Colonic mucosa (tissue), 4 donors: ENCODE results near the gene HTATIP2. TPM values are rescaled to one million over a fixed set of nuclear protein-coding genes. Genes with fewer than 3 reads are reported as not detected.
A peak's percentile ranks its signal among the peaks of the same experiment; 100 is the strongest.

ENCODE experiments used
- DNase-seq: peaks from one replicate; pipeline ENCODE4 v3.0.0-alpha.2; 2020
- H3K27ac ChIP-seq: fragments of 200-600 bp; one replicate; pipeline ENCODE4 v1.8.0; 2021
- H3K27me3 ChIP-seq: fragments of 200-600 bp; one replicate; pipeline ENCODE4 v1.8.0; 2021
- H3K36me3 ChIP-seq: fragments of 200-600 bp; one replicate; pipeline ENCODE4 v1.8.0; 2021
- H3K4me1 ChIP-seq: fragments of 200-600 bp; one replicate; pipeline ENCODE4 v1.8.0; 2021; ENCODE audit warnings: mild to moderate bottlenecking
- H3K4me3 ChIP-seq: fragments of 200-600 bp; one replicate; pipeline ENCODE4 v1.8.0; 2021
- H3K9ac ChIP-seq, 2 donors: one replicate each; pipeline ENCODE4 v1.7.0; 2013; ENCODE audit warnings: control low read depth in 2 of 2, low read depth in 2 of 2, low read length in 2 of 2
- H3K9me3 ChIP-seq: fragments of 200-600 bp; one replicate; pipeline ENCODE4 v1.8.0; 2021
- CTCF ChIP-seq: fragments of 200-600 bp; IDR thresholded peaks from one replicate; pipeline ENCODE4 v1.8.0; 2022; ENCODE audit warnings: antibody characterized with exemption, mild to moderate bottlenecking
- intact Hi-C: fragments of 100-400 bp; cut with DNase I; formaldehyde crosslinking; loops from one replicate; pipeline ENCODE4 v1.14.1; 2022
- total RNA-seq, 2 donors: library from RNA; stranded (reverse); fragmentation: NEBNext Ultra II Directional in 1 of 2; extraction: Animal tissue kit (Norgen Biotek cat#: 25700) in 1 of 2; gene quantifications; one replicate each; pipeline ENCODE4 v1.2.1, GENCODE V29; 2021
- donor health status: healthy.
- donor health status: DM: no; HTN: no; CAD: no.
- donor health status: DM: no; HTN: no; CAD: no.

HTATIP2 gene
- total RNA-seq, 2 donors from 2014 or later: 116 to 126 TPM

- peak; percentile 38 for TF ChIP-seq CTCF
- intact Hi-C loops: loop anchor here (10.0 kb wide), 1 partner anchor 801 kb away; no protein-coding TSS in a partner anchor
- Histone ChIP-seq H3K4me3 (no peak overlapping the region), H3K36me3 (no peaks in the 10 kb centered on the region), H3K27ac (no peak overlapping the region), H3K4me1 (no peaks in the 10 kb centered on the region), H3K9me3 (no peaks in the 10 kb centered on the region), H3K9ac (no peak overlapping the region), H3K27me3 (no peaks in the 10 kb centered on the region)
- DNase-seq: peak; percentile 63
Observed at GRCh38 chr11:20355221-20356219, 8.0 kb upstream of the HTATIP2 start.

GRCh38 chr11:20357150-20357549, 6.4 kb upstream of the HTATIP2 start:
- intact Hi-C loops: loop anchor here (10.0 kb wide), 1 partner anchor 802 kb away; no protein-coding TSS in a partner anchor

GRCh38 chr11:20360650-20361049, 2.9 kb upstream of the HTATIP2 start:
- Histone ChIP-seq H3K27ac (peak overlapping the region; percentile 18), H3K36me3 (no peaks in the 10 kb centered on the region), H3K9ac (no peak overlapping the region), H3K4me1 (no peaks in the 10 kb centered on the region), H3K4me3 (no peak overlapping the region), H3K9me3 (no peaks in the 10 kb centered on the region), H3K27me3 (no peaks in the 10 kb centered on the region)
- TF ChIP-seq CTCF: no peak
- no peak for DNase-seq
- intact Hi-C loops: no loop called here

More at GRCh38 chr11:20357150-20357549, 6.4 kb upstream of the HTATIP2 start:
- H3K4me1 ChIP-seq: no peaks in the 10 kb centered on the region
- H3K27ac ChIP-seq: no peak overlapping the region
- H3K9ac ChIP-seq: no peak overlapping the region
- H3K4me3 ChIP-seq: no peak overlapping the region
- H3K27me3 ChIP-seq: no peaks in the 10 kb centered on the region
- H3K36me3 ChIP-seq: no peaks in the 10 kb centered on the region
- no peak for TF ChIP-seq CTCF
- no peak for DNase-seq
- H3K9me3 ChIP-seq: no peaks in the 10 kb centered on the region

GRCh38 chr11:20362481-20362880, 1.0 kb upstream of the HTATIP2 start:
- Histone ChIP-seq H3K9me3 (no peaks in the 10 kb centered on the region), H3K27ac (no peak overlapping the region), H3K36me3 (no peaks in the 10 kb centered on the region), H3K4me3 (no peak overlapping the region), H3K9ac (no peak overlapping the region), H3K27me3 (no peaks in the 10 kb centered on the region), H3K4me1 (no peaks in the 10 kb centered on the region)
- TF ChIP-seq CTCF: no peak
- DNase-seq: no peak
- intact Hi-C loops: no loop called here

- Histone ChIP-seq H3K9ac (peak overlapping the region; percentile 84 to 92), H3K27ac (peak overlapping the region; percentile 91), H3K4me1 (no peaks in the 10 kb centered on the region)
Observed at GRCh38 chr11:20363149-20363499, 390 bp upstream of the HTATIP2 start.

More at GRCh38 chr11:20363149-20363499, 390 bp upstream of the HTATIP2 start:
- DNase-seq: no peak
- Histone ChIP-seq H3K36me3 (no peaks in the 10 kb centered on the region), H3K9me3 (no peaks in the 10 kb centered on the region), H3K4me3 (peak overlapping the region; percentile 81), H3K27me3 (no peaks in the 10 kb centered on the region)
- TF ChIP-seq CTCF: no peak
- intact Hi-C loops: no loop called here
